Breast epithelium (tissue), 4 donors: Measurements from ENCODE around the gene NDC80. TPM values are rescaled to one million over a fixed set of nuclear protein-coding genes. Genes with fewer than 3 reads are reported as not detected.

ENCODE experiments used
- DNase-seq, 2 donors: peaks; one replicate each; pipeline ENCODE4 v3.0.0-alpha.2; 2019; ENCODE audit warnings: low spot score in 2 of 2
- H3K27ac ChIP-seq, 2 donors: fragments of 200-600 bp; sonication (generic) in 1 of 2; one replicate each; pipeline ENCODE4 v1.5.1; 2016 to 2019; ENCODE audit warnings: mild to moderate bottlenecking in 1 of 2
- H3K27me3 ChIP-seq, 2 donors: fragments of 200-600 bp; sonication (generic) in 1 of 2; one replicate each; pipeline versions ENCODE4 v1.5.1 to v1.6.0; 2017 to 2019; ENCODE audit warnings: control low read depth in 1 of 2, mild to moderate bottlenecking in 1 of 2
- H3K36me3 ChIP-seq: fragments of 200-600 bp; one replicate; pipeline ENCODE4 v1.5.1; 2019
- H3K4me1 ChIP-seq, 2 donors: fragments of 200-600 bp; sonication (generic); one replicate each; pipeline ENCODE4 v1.5.1; 2016 to 2019; ENCODE audit warnings: control low read depth in 1 of 2
- H3K4me3 ChIP-seq, 3 donors: fragments of 200-600 bp; sonication (generic); 1 replicate in 2 of 3; 2 replicates in 1 of 3; pipeline ENCODE4 v1.5.1; 2016 to 2019; ENCODE audit warnings: mild to moderate bottlenecking in 3 of 3, moderate library complexity in 2 of 3
- H3K9me3 ChIP-seq, 2 donors: fragments of 200-600 bp; sonication (generic) in 1 of 2; one replicate each; pipeline ENCODE4 v1.5.1; 2016 to 2019; ENCODE audit warnings: control low read depth in 1 of 2
- CTCF ChIP-seq, 3 donors: fragments of 450-650 bp; IDR thresholded peaks; one replicate each; pipeline ENCODE4 v1.5.1; 2016 to 2017; ENCODE audit warnings: antibody characterized with exemption in 3 of 3, mild to moderate bottlenecking in 3 of 3, moderate library complexity in 3 of 3
- POLR2A ChIP-seq: fragments of 450-650 bp; IDR thresholded peaks from one replicate; pipeline ENCODE4 v1.6.1; 2016; ENCODE audit warnings: antibody characterized with exemption, mild to moderate bottlenecking, moderate library complexity
- POLR2AphosphoS5 ChIP-seq, 3 donors: sonication (generic); formaldehyde crosslinking; IDR thresholded peaks; one replicate each; pipeline ENCODE4 v1.6.1; 2017; ENCODE audit warnings: antibody characterized with exemption in 3 of 3
- intact Hi-C: fragments of 100-400 bp; cut with DNase I; formaldehyde crosslinking; loops from one replicate; pipeline ENCODE4 v1.15.1; 2023; ENCODE audit warnings: low total_unique reads
- total RNA-seq, 3 donors: library from RNA; depleted of rRNA; stranded (reverse); fragments of >200 nt; gene quantifications; one replicate each; pipeline ENCODE4 v1.1.0, GENCODE V29; 2016

Gene NDC80
- total RNA-seq, 3 donors from 2014 or later, result 0.44 to 0.98 (median 0.96) TPM

DNA sequence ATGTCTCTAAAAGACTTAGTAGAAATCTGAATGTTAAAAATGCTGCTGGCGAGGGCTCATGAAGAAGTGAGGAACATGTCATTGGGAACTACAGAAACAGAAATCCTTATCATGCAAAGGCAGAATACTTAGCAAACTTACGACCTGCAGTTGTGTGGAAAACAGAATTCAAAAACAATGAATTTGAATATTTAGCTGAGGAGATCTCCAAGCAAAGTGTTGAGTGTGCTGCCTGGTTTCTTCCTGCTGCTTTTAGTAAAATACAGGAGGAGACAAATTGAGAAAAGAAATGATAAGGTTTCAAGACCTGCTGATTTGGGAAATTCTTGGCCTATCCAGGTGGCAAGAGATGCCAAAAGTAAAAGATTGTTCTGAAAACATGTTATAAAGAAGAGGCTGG lies 38.6 kb upstream of the NDC80 start:
- Histone ChIP-seq H3K36me3 (no peaks in the 10 kb centered on the region), H3K4me3 (no peak overlapping the region), H3K27me3 (no peaks in the 10 kb centered on the region), H3K27ac (no peak overlapping the region), H3K9me3 (no peaks in the 10 kb centered on the region), H3K4me1 (no peaks in the 10 kb centered on the region)
- DNase-seq, result no peak
- TF ChIP-seq POLR2A (no peak), CTCF (IDR thresholded peaks at IDR 0.05) (no peak), POLR2AphosphoS5 (IDR thresholded peaks at IDR 0.05) (no peak)
- intact Hi-C loops, result no loop called here

DNA sequence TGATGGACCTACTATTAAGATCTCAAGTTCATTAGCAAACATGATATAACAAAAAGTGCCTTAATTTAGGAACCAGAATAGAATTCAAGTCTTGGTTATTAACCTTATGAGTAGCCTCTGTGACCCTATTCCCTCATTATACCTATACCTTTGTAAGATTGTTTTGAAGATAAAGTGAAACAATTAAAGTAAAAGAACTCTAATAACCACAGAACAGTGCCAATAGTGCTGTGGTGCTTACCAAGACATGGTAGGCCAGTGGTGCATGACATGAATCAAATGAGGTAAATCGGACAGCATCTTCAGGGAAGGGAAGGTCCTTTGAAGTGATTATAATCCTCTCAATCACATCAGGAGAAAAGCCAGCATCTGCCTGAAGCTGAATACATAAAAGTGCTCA lies 36.5 kb upstream of the NDC80 start:
- Histone ChIP-seq H3K4me3 (no peak overlapping the region), H3K9me3 (no peaks in the 10 kb centered on the region), H3K27me3 (no peaks in the 10 kb centered on the region), H3K36me3 (no peaks in the 10 kb centered on the region), H3K27ac (no peak overlapping the region), H3K4me1 (no peaks in the 10 kb centered on the region)
- TF ChIP-seq POLR2AphosphoS5 (IDR thresholded peaks at IDR 0.05), result no peak
- no peak for TF ChIP-seq POLR2A
- no peak for DNase-seq
- intact Hi-C loops, result no loop called here

DNA sequence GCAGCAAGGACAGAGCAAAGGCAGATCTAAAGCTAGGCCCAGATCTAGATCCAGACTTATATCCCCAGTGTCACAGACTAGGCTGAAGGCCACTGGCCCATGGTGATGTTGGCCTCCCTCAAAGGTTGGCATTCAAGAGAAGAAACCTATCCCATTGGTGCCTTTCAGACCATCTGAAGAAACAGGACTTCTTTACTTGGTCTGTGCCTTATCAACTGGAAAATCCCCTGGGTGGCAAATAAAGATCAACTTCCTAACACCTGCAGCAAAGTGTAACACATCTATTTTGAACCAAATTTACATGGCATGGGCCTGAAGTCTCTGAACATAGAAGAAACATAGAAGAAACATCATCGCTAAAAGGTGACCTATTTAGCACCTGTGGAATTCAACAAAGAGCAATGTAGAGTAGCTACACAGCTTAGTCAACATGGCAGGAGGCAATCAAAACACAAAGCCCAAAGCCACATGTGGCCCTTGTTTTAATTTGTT lies 35.9 kb upstream of the NDC80 start:
- H3K27ac ChIP-seq, result no peak overlapping the region
- DNase-seq, result no peak

DNA sequence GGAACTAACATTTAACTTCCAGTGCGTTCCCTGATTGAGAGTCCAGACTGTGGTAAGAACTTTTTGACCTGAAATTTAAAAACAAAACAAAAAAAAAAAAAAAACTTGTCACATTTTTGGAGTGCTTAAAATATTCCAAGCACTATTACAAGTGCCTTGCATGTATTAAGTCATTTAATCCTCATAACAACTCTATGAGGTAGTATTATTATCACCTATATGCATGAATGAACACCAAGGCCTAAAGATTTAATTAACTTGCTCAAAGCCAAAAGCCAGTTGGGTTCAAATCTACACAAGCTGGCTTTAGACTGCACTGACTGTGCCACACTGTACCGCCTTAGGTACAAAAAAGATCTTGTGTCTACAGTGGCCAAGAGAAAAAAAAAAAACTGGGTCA lies 35.3 kb upstream of the NDC80 start:
- intact Hi-C loops, result no loop called here
- H3K27ac ChIP-seq, result no peak overlapping the region
- H3K4me1 ChIP-seq, result no peaks in the 10 kb centered on the region
- H3K36me3 ChIP-seq, result peaks cover 6% of the 10 kb centered on the region
- H3K27me3 ChIP-seq, result no peaks in the 10 kb centered on the region
- no peaks in the 10 kb centered on the region for H3K9me3 ChIP-seq
- no peak overlapping the region for H3K4me3 ChIP-seq
- no peak for DNase-seq
- no peak for TF ChIP-seq POLR2A
- TF ChIP-seq POLR2AphosphoS5 (IDR thresholded peaks at IDR 0.05), result no peak
- no peak for TF ChIP-seq CTCF (IDR thresholded peaks at IDR 0.05)

More for the DNA sequence above, 35.9 kb upstream of the NDC80 start:
- Histone ChIP-seq H3K9me3 (no peaks in the 10 kb centered on the region), H3K4me1 (no peaks in the 10 kb centered on the region), H3K4me3 (no peak overlapping the region), H3K27me3 (no peaks in the 10 kb centered on the region), H3K36me3 (peaks cover 5% of the 10 kb centered on the region)
- intact Hi-C loops, result no loop called here
- no peak for TF ChIP-seq POLR2A
- no peak for TF ChIP-seq POLR2AphosphoS5 (IDR thresholded peaks at IDR 0.05)
- no peak for TF ChIP-seq CTCF (IDR thresholded peaks at IDR 0.05)

DNA sequence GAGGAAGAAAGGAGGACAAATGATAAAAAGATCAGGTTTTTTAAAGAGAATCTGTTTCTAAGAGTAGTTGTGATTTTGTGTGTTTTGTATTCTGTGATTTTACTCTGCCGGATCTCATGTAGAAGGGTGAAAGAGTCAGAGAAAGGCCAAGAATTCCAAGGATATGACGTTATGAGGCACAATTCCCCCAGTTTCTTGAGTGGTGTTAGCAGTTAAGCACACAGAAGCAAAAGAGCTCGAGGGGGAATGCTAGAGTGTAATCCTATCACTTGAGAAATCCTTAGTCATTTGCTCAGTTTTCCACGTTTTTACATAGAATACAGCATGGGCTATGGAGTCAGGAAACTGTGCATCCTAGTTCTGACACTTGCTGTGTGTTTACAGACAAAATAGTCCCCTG lies 34.9 kb upstream of the NDC80 start:
- no peaks in the 10 kb centered on the region for H3K27me3 ChIP-seq
- DNase-seq, result no peak
- peaks cover 6% of the 10 kb centered on the region for H3K36me3 ChIP-seq
- no peak for TF ChIP-seq POLR2AphosphoS5 (IDR thresholded peaks at IDR 0.05)
- no peak for TF ChIP-seq CTCF (IDR thresholded peaks at IDR 0.05)
- no peak for TF ChIP-seq POLR2A
- H3K27ac ChIP-seq, result no peak overlapping the region
- no peaks in the 10 kb centered on the region for H3K9me3 ChIP-seq
- intact Hi-C loops, result no loop called here
- H3K4me1 ChIP-seq, result no peaks in the 10 kb centered on the region
- no peak overlapping the region for H3K4me3 ChIP-seq

GRCh38 chr18:2537296-2537695 lies 34.1 kb upstream of the NDC80 start:
- Histone ChIP-seq H3K4me1 (no peaks in the 10 kb centered on the region), H3K9me3 (no peaks in the 10 kb centered on the region), H3K27ac (no peak overlapping the region), H3K27me3 (no peaks in the 10 kb centered on the region), H3K4me3 (no peak overlapping the region), H3K36me3 (peaks cover 6% of the 10 kb centered on the region)
- no peak for DNase-seq
- intact Hi-C loops, result no loop called here
- no peak for TF ChIP-seq CTCF (IDR thresholded peaks at IDR 0.05)
